GM12878 (cell line): ENCODE measurements around the gene GIT1. TPM values are rescaled to one million over a fixed set of nuclear protein-coding genes. Genes with fewer than 3 reads are reported as not detected.

Experiments
- ASH2L ChIP-seq: fragments of 300-600, 200-600 bp; sonication (generic); IDR thresholded peaks from 2 replicates; pipeline ENCODE4 v1.6.1; 2017; ENCODE audit warnings: low read depth, mild to moderate bottlenecking, borderline replicate concordance
- BACH1 ChIP-seq: fragments of 450-650 bp; IDR thresholded peaks from 2 replicates; pipeline ENCODE4 v1.6.1; 2017; ENCODE audit warnings: mild to moderate bottlenecking, borderline replicate concordance
- BCL11A ChIP-seq: IDR thresholded peaks from 2 replicates; pipeline ENCODE4 v1.6.1; 2011; ENCODE audit warnings: low read depth, low read length
- BMI1 ChIP-seq: fragments of 450-650 bp; IDR thresholded peaks from 2 replicates; pipeline ENCODE4 v1.6.1; 2016; ENCODE audit warnings: mild to moderate bottlenecking, moderate library complexity, borderline replicate concordance
- CBFB ChIP-seq: IDR thresholded peaks from 2 replicates; pipeline ENCODE4 v1.6.1; 2016; ENCODE audit warnings: antibody characterized with exemption, low read depth
- CEBPB ChIP-seq, 2 experiments: fragments of 150-350 bp in 1 of 2; IDR thresholded peaks; 2 replicates each; pipeline ENCODE4 v1.6.1; 2012 to 2014; ENCODE audit warnings: low read depth in 2 of 2, low read length in 2 of 2, borderline replicate concordance in 1 of 2, inconsistent platforms in 1 of 2
- CHD4 ChIP-seq: fragments of 200-600 bp; sonication (generic); IDR thresholded peaks from 2 replicates; pipeline ENCODE4 v1.6.1; 2016; ENCODE audit warnings: mild to moderate bottlenecking
- EED ChIP-seq: sonication (generic); IDR thresholded peaks from 2 replicates; pipeline ENCODE4 v1.6.1; 2016; ENCODE audit warnings: antibody characterized with exemption, low read depth
- EGR1 ChIP-seq, 2 experiments: IDR thresholded peaks; 1 replicate in 1 of 2; 2 replicates in 1 of 2; pipeline ENCODE4 v1.6.1; 2011 to 2012; ENCODE audit warnings: low read depth in 2 of 2, low read length in 2 of 2, borderline replicate concordance in 1 of 2, mild to moderate bottlenecking in 1 of 2, moderate library complexity in 1 of 2
- FOXK2 ChIP-seq: fragments of 450-650 bp; IDR thresholded peaks from 2 replicates; pipeline ENCODE4 v1.6.1; 2017; ENCODE audit warnings: mild to moderate bottlenecking, moderate library complexity
- FOXM1 ChIP-seq: IDR thresholded peaks from 2 replicates; pipeline ENCODE4 v1.6.1; 2012; ENCODE audit warnings: low read depth, mild to moderate bottlenecking, inconsistent platforms, low read length, moderate library complexity
- JUNB ChIP-seq: IDR thresholded peaks from 2 replicates; pipeline ENCODE4 v1.6.1; 2016; ENCODE audit warnings: antibody characterized with exemption, mild to moderate bottlenecking
- KDM1A ChIP-seq: fragments of 200-600 bp; sonication (generic); IDR thresholded peaks from 2 replicates; pipeline ENCODE4 v1.6.1; 2016; ENCODE audit warnings: borderline replicate concordance
- MTA3 ChIP-seq: IDR thresholded peaks from 2 replicates; pipeline ENCODE4 v1.6.1; 2012; ENCODE audit warnings: low read length, inconsistent platforms, borderline replicate concordance
- MXI1 ChIP-seq: fragments of 150-350 bp; IDR thresholded peaks from 2 replicates; pipeline ENCODE4 v1.6.1; 2011; ENCODE audit warnings: low read depth, mild to moderate bottlenecking, inconsistent platforms, low read length, improper control_type of control experiment
- MYB ChIP-seq: fragments of 150-350 bp; IDR thresholded peaks from 2 replicates; pipeline ENCODE4 v1.6.1; 2014; ENCODE audit warnings: mild to moderate bottlenecking, low read depth, low read length, borderline replicate concordance
- MYC ChIP-seq: IDR thresholded peaks from 2 replicates; pipeline ENCODE4 v1.6.1; 2011; ENCODE audit warnings: mild to moderate bottlenecking, low read length, moderate library complexity, inconsistent platforms; ENCODE audit not compliant: insufficient read depth, insufficient replicate concordance, insufficient read length, severe bottlenecking
- NFYA ChIP-seq: IDR thresholded peaks from 2 replicates; pipeline ENCODE4 v1.6.1; 2011; ENCODE audit warnings: low read depth, mild to moderate bottlenecking, low read length, improper control_type of control experiment, borderline replicate concordance
- NR2C1 ChIP-seq: fragments of 450-650 bp; IDR thresholded peaks from 2 replicates; pipeline ENCODE4 v1.6.1; 2017; ENCODE audit warnings: antibody characterized with exemption, mild to moderate bottlenecking, moderate library complexity
- NR2F1 ChIP-seq: fragments of 450-650 bp; conservative IDR thresholded peaks from 2 replicates; pipeline ENCODE4 v1.6.1; 2017; ENCODE audit warnings: mild to moderate bottlenecking
- POLR2AphosphoS2 ChIP-seq: IDR thresholded peaks from 2 replicates; pipeline ENCODE4 v1.6.1; 2011; ENCODE audit warnings: low read depth, mild to moderate bottlenecking, low read length, improper control_type of control experiment, moderate library complexity
- RB1 ChIP-seq: fragments of 450-650 bp; formaldehyde crosslinking; IDR thresholded peaks from 2 replicates; pipeline ENCODE4 v1.6.1; 2017; ENCODE audit warnings: mild to moderate bottlenecking, borderline replicate concordance
- RBBP5 ChIP-seq: fragments of 200-600 bp; sonication (generic); conservative IDR thresholded peaks from 2 replicates; pipeline ENCODE4 v1.6.1; 2016
- RFX5 ChIP-seq: IDR thresholded peaks from 2 replicates; pipeline ENCODE4 v1.6.1; 2011; ENCODE audit warnings: low read depth, low read length, improper control_type of control experiment
- SIN3A ChIP-seq: IDR thresholded peaks from 2 replicates; pipeline ENCODE4 v1.6.1; 2012; ENCODE audit warnings: low read depth, low read length, improper control_type of control experiment
- SP1 ChIP-seq: IDR thresholded peaks from one replicate; pipeline ENCODE4 v1.6.1; 2011; ENCODE audit warnings: low read depth, low read length
- SUZ12 ChIP-seq: fragments of 200-600 bp; sonication (generic); IDR thresholded peaks from one replicate; pipeline ENCODE4 v1.6.1; 2018; ENCODE audit warnings: antibody characterized with exemption, mild to moderate bottlenecking; ENCODE audit not compliant: unreplicated experiment
- YY1 ChIP-seq: IDR thresholded peaks from 2 replicates; pipeline ENCODE4 v1.6.1; 2011; ENCODE audit warnings: low read depth, mild to moderate bottlenecking, low read length
- ZNF207 ChIP-seq: fragments of 450-650 bp; IDR thresholded peaks from 2 replicates; pipeline ENCODE4 v1.6.1; 2014; ENCODE audit warnings: antibody characterized with exemption, mild to moderate bottlenecking, borderline replicate concordance
- ZNF24 ChIP-seq: fragments of 450-650 bp; IDR thresholded peaks from 2 replicates; pipeline ENCODE4 v1.6.1; 2017; ENCODE audit warnings: antibody characterized with exemption, mild to moderate bottlenecking
- ZNF384 ChIP-seq: IDR thresholded peaks from 2 replicates; pipeline ENCODE4 v1.6.1; 2012; ENCODE audit warnings: low read depth, mild to moderate bottlenecking, low read length, improper control_type of control experiment, borderline replicate concordance
- polyA plus RNA-seq, 11 experiments: library from polyadenylated mRNA; depleted of rRNA in 4 of 11; unstranded in 6 of 11; stranded (reverse) in 5 of 11; fragments of >200 nt; fragmentation: Nextera tagmentation in 4 of 11; fragmentation: Illumina TruSeq in 1 of 11; extraction: Ambion mirVana in 4 of 11; extraction: Trizol in 1 of 11; gene quantifications; 1 replicate in 1 of 11; 2 replicates in 10 of 11; pipeline versions ENCODE4 v1.2.1 to v1.2.3, GENCODE V29; 2011 to 2016; ENCODE audit warnings: inconsistent platforms in 2 of 11, missing spikeins in 2 of 11, low read depth in 1 of 11
- total RNA-seq, 4 experiments: library from RNA; depleted of rRNA in 3 of 4; stranded (reverse); fragments of >200 nt in 3 of 4; fragmentation: Illumina TruSeq in 1 of 4; extraction: Trizol in 1 of 4; gene quantifications; 2 replicates each; pipeline versions ENCODE4 v1.2.1 to v1.2.3, GENCODE V29; 2013 to 2021
- TF ChIP-seq, protein P1 (sequence below): fragments of 450-650 bp; IDR thresholded peaks from 2 replicates; pipeline ENCODE4 v1.6.1; 2017; ENCODE audit warnings: mild to moderate bottlenecking
- TF ChIP-seq, protein P2 (sequence below): IDR thresholded peaks from 2 replicates; pipeline ENCODE4 v1.6.1; 2012; ENCODE audit warnings: low read depth, low read length, improper control_type of control experiment

Gene GIT1
- total and polyA plus RNA-seq, 10 of the 15 experiments (the other 5 are each of a cell fraction or from before 2014, with no cell fraction given): 0.24 to 45.3 (median 20.9) TPM

DNA sequence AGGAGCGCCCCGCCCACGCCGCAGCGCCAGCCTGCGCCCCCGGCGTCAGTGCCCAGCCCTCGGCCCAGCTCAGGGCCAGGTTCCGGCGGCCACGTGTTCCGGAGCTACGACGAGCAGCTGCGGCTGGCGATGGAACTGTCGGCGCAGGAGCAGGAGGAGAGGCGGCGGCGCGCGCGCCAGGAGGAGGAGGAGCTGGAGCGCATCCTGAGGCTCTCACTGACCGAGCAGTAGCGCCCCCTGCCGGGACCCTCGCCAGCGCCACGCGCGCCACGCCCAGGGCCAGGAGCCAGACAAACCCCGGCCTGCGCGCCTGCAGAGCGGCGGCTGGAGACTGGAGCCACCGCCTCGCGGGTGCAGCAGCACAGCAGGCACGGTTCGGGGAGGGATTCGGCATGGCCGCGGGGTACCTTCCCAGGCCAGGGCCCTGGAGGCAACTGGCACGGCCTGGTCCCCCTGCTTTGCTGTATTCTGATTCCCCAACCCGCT lies 23.9 kb upstream of the GIT1 start (continued):
- TF ChIP-seq, protein P1, sequence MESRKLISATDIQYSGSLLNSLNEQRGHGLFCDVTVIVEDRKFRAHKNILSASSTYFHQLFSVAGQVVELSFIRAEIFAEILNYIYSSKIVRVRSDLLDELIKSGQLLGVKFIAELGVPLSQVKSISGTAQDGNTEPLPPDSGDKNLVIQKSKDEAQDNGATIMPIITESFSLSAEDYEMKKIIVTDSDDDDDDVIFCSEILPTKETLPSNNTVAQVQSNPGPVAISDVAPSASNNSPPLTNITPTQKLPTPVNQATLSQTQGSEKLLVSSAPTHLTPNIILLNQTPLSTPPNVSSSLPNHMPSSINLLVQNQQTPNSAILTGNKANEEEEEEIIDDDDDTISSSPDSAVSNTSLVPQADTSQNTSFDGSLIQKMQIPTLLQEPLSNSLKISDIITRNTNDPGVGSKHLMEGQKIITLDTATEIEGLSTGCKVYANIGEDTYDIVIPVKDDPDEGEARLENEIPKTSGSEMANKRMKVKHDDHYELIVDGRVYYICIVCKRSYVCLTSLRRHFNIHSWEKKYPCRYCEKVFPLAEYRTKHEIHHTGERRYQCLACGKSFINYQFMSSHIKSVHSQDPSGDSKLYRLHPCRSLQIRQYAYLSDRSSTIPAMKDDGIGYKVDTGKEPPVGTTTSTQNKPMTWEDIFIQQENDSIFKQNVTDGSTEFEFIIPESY: no peak
- no peak for TF ChIP-seq KDM1A
- TF ChIP-seq, protein P2, sequence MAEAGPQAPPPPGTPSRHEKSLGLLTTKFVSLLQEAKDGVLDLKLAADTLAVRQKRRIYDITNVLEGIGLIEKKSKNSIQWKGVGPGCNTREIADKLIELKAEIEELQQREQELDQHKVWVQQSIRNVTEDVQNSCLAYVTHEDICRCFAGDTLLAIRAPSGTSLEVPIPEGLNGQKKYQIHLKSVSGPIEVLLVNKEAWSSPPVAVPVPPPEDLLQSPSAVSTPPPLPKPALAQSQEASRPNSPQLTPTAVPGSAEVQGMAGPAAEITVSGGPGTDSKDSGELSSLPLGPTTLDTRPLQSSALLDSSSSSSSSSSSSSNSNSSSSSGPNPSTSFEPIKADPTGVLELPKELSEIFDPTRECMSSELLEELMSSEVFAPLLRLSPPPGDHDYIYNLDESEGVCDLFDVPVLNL: no peak
- no peak for TF ChIP-seq FOXM1
- TF ChIP-seq YY1: 0 out of 2 replicates have a peak, but pooled peaks have one; percentile 46
- TF ChIP-seq NR2C1: no peak
- TF ChIP-seq RFX5: no peak
- peak; percentile 63 for TF ChIP-seq MXI1
- TF ChIP-seq RB1: peak; percentile 69; the same call in 1 of the 2 replicates
- TF ChIP-seq POLR2AphosphoS2: no peak
- TF ChIP-seq ZNF24: no peak
- TF ChIP-seq SP1: no peak
- TF ChIP-seq BCL11A: no peak
- no peak for TF ChIP-seq EED
- TF ChIP-seq BMI1: no peak
- TF ChIP-seq EGR1 (IDR thresholded peaks at IDR 0.05; ENCODE audit: borderline replicate concordance in 1 of 2, low read depth in 2 of 2, low read length in 2 of 2): no peak
- TF ChIP-seq MYC: no peak
- TF ChIP-seq ZNF207: no peak
- TF ChIP-seq CHD4: no peak
- no peak for TF ChIP-seq MTA3
- no peak for TF ChIP-seq JUNB
- TF ChIP-seq NR2F1: peak; percentile 22; the same call in 1 of the 2 replicates
- no peak for TF ChIP-seq CEBPB (IDR thresholded peaks at IDR 0.05; ENCODE audit: borderline replicate concordance in 1 of 2, low read depth in 2 of 2, low read length in 2 of 2)
- TF ChIP-seq FOXK2: no peak
- TF ChIP-seq NFYA: no peak
- TF ChIP-seq MYB: no peak
- no peak for TF ChIP-seq CBFB
- TF ChIP-seq RBBP5: no peak
- TF ChIP-seq ZNF384: no peak
- TF ChIP-seq SUZ12: no peak
- TF ChIP-seq SIN3A: peak; percentile 65; the same call in 1 of the 2 replicates
- TF ChIP-seq ASH2L: no peak
- no peak for TF ChIP-seq BACH1
